Panc1 (cell line): ENCODE measurements around the gene MROH2A. TPM values are rescaled to one million over a fixed set of nuclear protein-coding genes. Genes with fewer than 3 reads are reported as not detected.

ENCODE experiments used
- ATAC-seq: fragments of 200-7000 bp; cut with Tn5 transposase; 2 replicates; pipeline ENCODE4 v1.9.1; 2020; ENCODE audit warnings: mild to moderate bottlenecking, moderate library complexity
- BruUV-seq: library from RNA; stranded (reverse); fragments of 400-500 nt; replicated peaks from 2 replicates; lab custom pipeline; 2021; lab: Mats Ljungman, UMichigan
- CTCF ChIA-PET: fragments of 300-600 bp; sonication (Branson Sonifier 250); formaldehyde crosslinking; loops from one replicate; lab custom pipeline; 2022; ENCODE audit warnings: antibody characterized with exemption; lab: Charles Lee
- POLR2A ChIA-PET: fragments of 300-600 bp; sonication (Branson Sonifier 250); formaldehyde crosslinking; loops from one replicate; lab custom pipeline; 2022; ENCODE audit warnings: antibody characterized with exemption; lab: Charles Lee
- DNase-seq: peaks from one replicate; pipeline ENCODE4 v3.0.0-alpha.2; 2010; ENCODE audit warnings: low read depth, low spot score
- H3K27ac ChIP-seq: 2 replicates; pipeline ENCODE4 v1.5.1; 2011; ENCODE audit warnings: mild to moderate bottlenecking, low read length, inconsistent platforms
- H3K27me3 ChIP-seq: fragments of 200-500 bp; sonication (Bioruptor generic); 2 replicates; pipeline ENCODE4 v1.6.0; 2014; ENCODE audit warnings: low read length, inconsistent platforms; ENCODE audit not compliant: control insufficient read depth, insufficient read depth
- H3K36me3 ChIP-seq: fragments of 200-500 bp; sonication (Bioruptor generic); 2 replicates; pipeline ENCODE4 v1.5.1; 2014; ENCODE audit warnings: inconsistent platforms, mild to moderate bottlenecking, low read length, moderate library complexity; ENCODE audit not compliant: control insufficient read depth, insufficient read depth
- H3K4me1 ChIP-seq: 2 replicates; pipeline ENCODE4 v1.5.1; 2011; ENCODE audit warnings: inconsistent platforms, mild to moderate bottlenecking, low read length, moderate library complexity; ENCODE audit not compliant: control insufficient read depth, insufficient read depth
- H3K4me3 ChIP-seq, 2 experiments: 2 replicates each; pipeline ENCODE4 v1.5.1; 2011 to 2012; ENCODE audit warnings: low read depth in 2 of 2, low read length in 2 of 2, mild to moderate bottlenecking in 2 of 2, inconsistent platforms in 1 of 2, moderate library complexity in 1 of 2
- H3K9me3 ChIP-seq: fragments of 200-500 bp; sonication (Bioruptor generic); 2 replicates; pipeline ENCODE4 v1.5.1; 2014; ENCODE audit warnings: low read depth, mild to moderate bottlenecking, inconsistent platforms, low read length, moderate library complexity; ENCODE audit not compliant: control insufficient read depth, insufficient read depth
- CTCF ChIP-seq: fragments of 450-650 bp; IDR thresholded peaks from 2 replicates; pipeline ENCODE4 v1.5.1; 2017; ENCODE audit warnings: mild to moderate bottlenecking
- POLR2AphosphoS5 ChIP-seq: IDR thresholded peaks from 2 replicates; pipeline ENCODE4 v1.6.1; 2012; ENCODE audit warnings: mild to moderate bottlenecking, low read depth, low read length, moderate library complexity
- REST ChIP-seq, 2 experiments: IDR thresholded peaks; 2 replicates each; pipeline ENCODE4 v1.6.1; 2011 to 2012; ENCODE audit warnings: low read depth in 2 of 2, control low read depth in 1 of 2, low read length in 1 of 2, mild to moderate bottlenecking in 1 of 2, moderate library complexity in 1 of 2; ENCODE audit not compliant: insufficient read depth in 1 of 2
- SIN3A ChIP-seq: IDR thresholded peaks from 2 replicates; pipeline ENCODE4 v1.6.1; 2012; ENCODE audit warnings: low read depth, mild to moderate bottlenecking, low read length, moderate library complexity, borderline replicate concordance; ENCODE audit not compliant: insufficient read depth
- TCF7L2 ChIP-seq: IDR thresholded peaks from 2 replicates; pipeline ENCODE4 v1.6.1; 2011; ENCODE audit warnings: mild to moderate bottlenecking, low read depth, low read length, inconsistent platforms
- in situ Hi-C: cut with HindIII; loops from 2 replicates; pipeline ENCODE4 v1.10.0; 2016; ENCODE audit warnings: low sequenced_read_pairs, low pct_unique_long_range_greater_than_20kb
- intact Hi-C: fragments of 100-400 bp; cut with micrococcal nuclease; formaldehyde crosslinking; loops from one replicate; pipeline ENCODE4 v1.10.0; 2022; ENCODE audit not compliant: unreplicated experiment
- total RNA-seq: library from RNA; stranded (reverse); gene quantifications from one replicate; pipeline ENCODE4 v1.2.1, GENCODE V29; 2021; ENCODE audit not compliant: unreplicated experiment

Gene MROH2A
- total RNA-seq, 1 experiment from 2014 or later = not detected

- intact Hi-C loops = no loop called here
- TF ChIP-seq CTCF = no peak
- TF ChIP-seq REST (IDR thresholded peaks at IDR 0.05; ENCODE audit: insufficient read depth in 1 of 2, low read depth in 2 of 2, low read length in 1 of 2) = no peak
- no peak for TF ChIP-seq POLR2AphosphoS5
- TF ChIP-seq TCF7L2 = no peak
- no peak for TF ChIP-seq SIN3A
- Histone ChIP-seq H3K36me3 (no peaks in the 10 kb centered on the region), H3K27me3 (no peaks in the 10 kb centered on the region), H3K4me1 (no peaks in the 10 kb centered on the region), H3K9me3 (no peaks in the 10 kb centered on the region), H3K27ac (no peak overlapping the region), H3K4me3 (no peak overlapping the region)
- ATAC-seq = no peak
- in situ Hi-C loops = no loop called here
- POLR2A ChIA-PET = no interaction called here
- no peak for DNase-seq
- CTCF ChIA-PET = no interaction called here
- no TSS peak for BruUV-seq
These were observed 6.0 kb upstream of the MROH2A start for GRCh38 chr2:233772153-233772552.

GRCh38 chr2:233772583-233772982, 5.5 kb upstream of the MROH2A start:
- ChIA-PET POLR2A (no interaction called here), CTCF (interaction anchor here (0.6 kb wide), 1 partner anchor 12 kb away, joined by 3 read pairs; no protein-coding TSS in a partner anchor)
- H3K27ac ChIP-seq = no peak overlapping the region
- no peaks in the 10 kb centered on the region for H3K27me3 ChIP-seq
- DNase-seq (no peak), ATAC-seq (peak; percentile 78; the same call in 1 of the 2 replicates)
- intact Hi-C loops = no loop called here
- H3K36me3 ChIP-seq = no peaks in the 10 kb centered on the region
- no peak for TF ChIP-seq POLR2AphosphoS5
- TF ChIP-seq CTCF = peak; percentile 54
- no peak for TF ChIP-seq SIN3A
- TF ChIP-seq REST (IDR thresholded peaks at IDR 0.05; ENCODE audit: insufficient read depth in 1 of 2, low read depth in 2 of 2, low read length in 1 of 2) = no peak
- BruUV-seq = no TSS peak
- in situ Hi-C loops = no loop called here
- no peak overlapping the region for H3K4me3 ChIP-seq
- H3K9me3 ChIP-seq = no peaks in the 10 kb centered on the region
- H3K4me1 ChIP-seq = no peaks in the 10 kb centered on the region
